Measurements from ENCODE around the gene SHD. TPM values are rescaled to one million over a fixed set of nuclear protein-coding genes. Genes with fewer than 3 reads are reported as not detected.

SHD gene
- total and polyA plus RNA-seq, 9 of the 15 experiments (the other 6 are each of a cell fraction or from before 2014, with no cell fraction given), result 0.05 to 0.62 (median 0.15) TPM; not detected in 5

GRCh38 chr19:4310247-4311121 lies 31.4 kb downstream of the SHD start (continued):
- TF ChIP-seq, protein P1, sequence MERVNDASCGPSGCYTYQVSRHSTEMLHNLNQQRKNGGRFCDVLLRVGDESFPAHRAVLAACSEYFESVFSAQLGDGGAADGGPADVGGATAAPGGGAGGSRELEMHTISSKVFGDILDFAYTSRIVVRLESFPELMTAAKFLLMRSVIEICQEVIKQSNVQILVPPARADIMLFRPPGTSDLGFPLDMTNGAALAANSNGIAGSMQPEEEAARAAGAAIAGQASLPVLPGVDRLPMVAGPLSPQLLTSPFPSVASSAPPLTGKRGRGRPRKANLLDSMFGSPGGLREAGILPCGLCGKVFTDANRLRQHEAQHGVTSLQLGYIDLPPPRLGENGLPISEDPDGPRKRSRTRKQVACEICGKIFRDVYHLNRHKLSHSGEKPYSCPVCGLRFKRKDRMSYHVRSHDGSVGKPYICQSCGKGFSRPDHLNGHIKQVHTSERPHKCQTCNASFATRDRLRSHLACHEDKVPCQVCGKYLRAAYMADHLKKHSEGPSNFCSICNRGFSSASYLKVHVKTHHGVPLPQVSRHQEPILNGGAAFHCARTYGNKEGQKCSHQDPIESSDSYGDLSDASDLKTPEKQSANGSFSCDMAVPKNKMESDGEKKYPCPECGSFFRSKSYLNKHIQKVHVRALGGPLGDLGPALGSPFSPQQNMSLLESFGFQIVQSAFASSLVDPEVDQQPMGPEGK (CRISPR knock-in tag; IDR thresholded peaks at IDR 0.05; ENCODE audit: borderline replicate concordance), result no peak
- TF ChIP-seq ZNF584 (CRISPR knock-in tag; IDR thresholded peaks at IDR 0.05; ENCODE audit: low read depth) (0 out of 2 replicates have a peak, but pooled peaks have one; percentile 45), POLR3A (IDR thresholded peaks at IDR 0.05; ENCODE audit: borderline replicate concordance, extremely low read depth, insufficient read depth, insufficient read length) (no peak), LEF1 (IDR thresholded peaks at IDR 0.05) (0 out of 2 replicates have a peak, but pooled peaks have one; percentile 58), ZNF165 (CRISPR knock-in tag; IDR thresholded peaks at IDR 0.05; ENCODE audit: borderline replicate concordance) (no peak), NFRKB (IDR thresholded peaks at IDR 0.05; ENCODE audit: low read depth) (peak; percentile 56; the same call in 1 of the 2 replicates), GABPB2 (CRISPR knock-in tag; conservative IDR thresholded peaks at IDR 0.05) (no peak), ATF7 (IDR thresholded peaks at IDR 0.05) (peak; percentile 73), JUN (IDR thresholded peaks at IDR 0.05; ENCODE audit: borderline replicate concordance, low read depth, low read length) (peak; percentile 67; the same call in 1 of the 2 replicates), JUN (CRISPR knock-in tag; IDR thresholded peaks at IDR 0.05; ENCODE audit: borderline replicate concordance) (peak; percentile 47; the same call in 1 of the 2 replicates), ZNF699 (CRISPR knock-in tag; IDR thresholded peaks at IDR 0.05; ENCODE audit: insufficient replicate concordance) (no peak), CTBP1 (IDR thresholded peaks at IDR 0.05; ENCODE audit: borderline replicate concordance) (peak; percentile 22; the same call in 1 of the 2 replicates), ZNF75A (CRISPR knock-in tag; IDR thresholded peaks at IDR 0.05) (peak; percentile 78), E2F3 (CRISPR knock-in tag; IDR thresholded peaks at IDR 0.05) (no peak), GABPA (tag; conservative IDR thresholded peaks at IDR 0.05; ENCODE audit: low read depth) (peak; percentile 65), NCOR1 (IDR thresholded peaks at IDR 0.05) (no peak), CBX1 (IDR thresholded peaks at IDR 0.05; ENCODE audit: low read depth) (0 out of 2 replicates have a peak, but pooled peaks have one; percentile 58), RFX7 (CRISPR knock-in tag; IDR thresholded peaks at IDR 0.05) (no peak), HDAC2 (IDR thresholded peaks at IDR 0.05) (peak; percentile 20; the same call in 1 of the 2 replicates), YY1 (IDR thresholded peaks at IDR 0.05; ENCODE audit: borderline replicate concordance in 1 of 3, control insufficient read depth in 1 of 3, extremely low read depth in 1 of 3, insufficient read depth in 3 of 3, insufficient read length in 1 of 3, insufficient replicate concordance in 2 of 3, low read depth in 1 of 3, low read length in 2 of 3) (peak in 2 of 3 experiments; percentile 4 to 28), ZBTB33 (CRISPR knock-in tag; IDR thresholded peaks at IDR 0.05) (peak; percentile 75; the same call in 1 of the 2 replicates), NR2C2 (CRISPR knock-in tag; IDR thresholded peaks at IDR 0.05) (0 out of 2 replicates have a peak, but pooled peaks have one; percentile 66), NR2C2 (tag; IDR thresholded peaks at IDR 0.05) (peak; percentile 72)
